NCI-H2107 (cell line): ENCODE measurements around the gene SREK1IP1.
"Not testable (repeated sequence)": the region's sequence is repeated elsewhere in the genome, so short reads cannot be mapped to it uniquely, and the experiment has no call there.

Experiments
- DNase-seq: peaks from one replicate; lab custom pipeline; 2025; lab: John Stamatoyannopoulos, UW

Gene SREK1IP1

DNA sequence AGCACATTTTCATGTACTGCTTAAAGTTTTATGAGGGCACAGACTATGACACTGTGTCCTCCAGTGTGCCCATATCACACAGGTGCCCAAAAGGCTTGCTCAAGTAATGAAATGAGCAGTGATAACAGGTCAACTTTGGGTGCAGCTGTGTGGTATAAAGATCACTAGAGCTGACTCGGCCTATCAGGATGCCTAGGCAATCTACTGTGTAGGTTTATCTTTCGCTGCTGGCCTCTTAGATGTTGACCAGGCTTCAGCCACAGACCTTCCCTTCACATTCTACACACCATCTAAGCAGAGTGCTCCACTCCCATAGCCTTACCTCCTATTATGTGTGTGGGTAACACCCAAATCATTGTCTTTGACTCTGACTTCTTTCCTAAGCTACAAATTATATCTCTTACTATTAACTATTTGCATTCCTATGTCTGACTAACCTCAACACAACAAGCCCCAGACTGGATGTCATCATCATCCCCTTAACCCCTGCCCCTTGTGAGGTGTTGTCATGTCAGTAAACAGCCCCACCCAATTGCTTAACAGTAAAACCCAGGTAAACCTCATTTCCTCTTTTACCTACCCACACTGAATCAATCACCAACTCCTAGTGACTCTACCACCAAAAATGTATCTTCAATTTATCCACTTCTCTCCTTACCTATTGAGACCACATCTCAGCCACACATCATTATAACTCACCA, 2.5 kb downstream of the SREK1IP1 start:
- DNase-seq = no peak

DNA sequence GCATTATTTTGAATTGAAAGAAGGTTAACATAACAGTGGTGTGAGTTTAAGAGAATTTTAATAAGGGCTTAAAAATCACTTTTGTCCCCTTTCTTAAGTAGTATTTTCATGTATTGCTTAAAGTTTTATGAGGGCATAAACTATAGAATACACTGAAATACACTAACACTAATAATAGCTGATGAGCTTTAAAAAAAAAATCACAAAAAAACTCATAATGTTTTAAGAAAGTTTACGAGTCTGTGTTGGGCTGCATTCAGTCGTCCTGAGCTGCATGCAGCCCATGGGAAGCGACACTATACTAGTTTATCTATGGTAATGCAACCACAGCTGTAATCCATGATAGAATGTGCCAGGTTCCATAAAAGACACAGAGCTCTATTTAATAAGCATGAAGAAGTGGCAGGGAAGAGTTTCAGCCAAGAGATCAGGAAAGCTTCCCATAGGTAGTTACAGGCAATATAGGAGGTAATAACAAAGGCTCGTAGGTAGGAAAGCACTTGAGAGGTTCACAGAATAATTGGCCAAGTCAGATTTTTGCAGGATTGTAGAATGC, 4.5 kb downstream of the SREK1IP1 start:
- DNase-seq = no peak

DNA sequence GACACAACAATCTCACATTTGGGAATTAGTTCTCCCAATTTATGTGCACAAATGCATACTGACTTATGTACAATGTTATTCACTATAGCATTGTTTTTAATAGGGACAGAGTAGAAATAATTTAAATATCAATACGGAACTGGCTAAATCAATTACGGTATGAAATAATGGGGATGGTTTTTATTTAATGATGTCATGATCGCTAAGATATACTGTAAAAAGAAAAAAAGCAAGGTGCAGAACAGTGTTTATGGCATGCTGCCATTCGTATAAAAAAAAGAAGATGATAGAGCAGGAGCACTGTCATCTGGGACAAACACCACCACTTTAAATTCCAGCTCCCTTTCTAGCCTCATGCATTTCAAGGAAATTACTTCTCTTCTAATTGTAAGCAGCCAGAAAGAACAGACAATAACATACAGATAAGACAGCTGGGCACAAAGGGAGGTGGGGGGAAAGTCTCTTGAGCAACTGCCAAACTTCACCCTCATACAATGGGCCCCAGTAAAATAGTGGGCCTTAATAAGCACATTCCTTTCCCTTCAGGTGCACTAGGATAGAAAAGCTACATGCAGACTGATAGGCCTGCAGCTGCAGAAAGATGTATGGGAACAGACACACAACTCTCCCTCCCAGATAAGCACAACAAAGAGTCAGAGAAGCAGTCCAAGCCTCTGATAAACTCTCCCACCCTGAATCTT, 8.4 kb downstream of the SREK1IP1 start:
- no peak for DNase-seq

DNA sequence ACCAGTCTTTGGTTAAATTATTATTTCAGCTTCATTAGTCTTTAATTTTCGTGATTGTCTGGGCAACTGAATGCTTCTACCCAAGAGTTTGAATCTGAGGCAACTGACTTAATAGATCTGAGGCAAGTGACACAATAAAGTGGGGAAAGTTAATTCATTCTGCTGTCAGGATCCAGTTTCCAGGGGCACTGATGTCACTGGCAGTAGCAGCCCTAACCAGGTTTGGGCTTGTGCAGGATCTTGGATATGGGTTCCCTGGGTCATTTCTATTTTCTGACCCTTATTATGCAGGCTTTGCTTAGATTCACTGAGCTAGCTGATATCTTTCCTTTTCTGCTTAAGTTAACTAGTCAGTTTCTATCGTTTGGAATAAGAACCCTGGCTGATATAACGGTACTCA, 9.6 kb downstream of the SREK1IP1 start:
- DNase-seq = no peak

DNA sequence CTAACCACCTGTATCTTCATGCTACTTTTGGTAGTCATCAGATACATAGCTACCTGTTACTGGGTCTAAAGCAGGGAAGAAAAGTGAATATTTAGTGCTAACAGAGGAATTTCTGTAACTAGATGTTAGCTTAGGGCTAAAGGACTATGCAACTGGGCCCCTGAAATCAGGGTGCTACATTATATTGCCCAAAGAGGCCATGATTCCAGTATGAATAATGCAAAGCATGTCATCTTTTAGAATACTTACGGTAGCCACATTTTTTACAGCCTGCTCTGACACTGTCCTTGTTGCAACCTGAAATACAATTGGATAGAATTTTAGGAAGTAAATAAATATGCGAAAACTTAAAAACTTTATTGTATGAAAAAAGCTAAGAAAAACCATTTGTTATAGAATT, 14.4 kb downstream of the SREK1IP1 start:
- DNase-seq = no peak

DNA sequence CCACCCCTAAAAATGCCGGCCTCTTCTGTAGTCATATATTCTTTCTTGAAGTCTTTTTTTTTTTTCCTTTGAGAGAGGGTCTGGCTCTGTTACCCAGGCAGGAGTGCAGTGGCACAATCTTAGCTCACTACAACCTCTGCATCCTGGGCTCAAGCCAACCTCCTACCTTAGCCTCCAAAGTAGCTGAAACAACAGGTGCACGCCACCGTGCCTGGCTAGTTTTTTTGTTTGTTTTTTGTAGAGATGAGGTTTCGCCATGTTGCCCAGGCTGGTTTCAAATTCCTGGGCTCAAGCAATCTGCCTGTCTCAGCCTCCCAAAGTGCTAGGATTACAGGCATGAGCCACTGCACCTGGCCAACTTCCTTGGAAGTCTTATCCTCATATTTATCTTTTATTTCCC, 19.1 kb downstream of the SREK1IP1 start:
- no peak for DNase-seq

DNA sequence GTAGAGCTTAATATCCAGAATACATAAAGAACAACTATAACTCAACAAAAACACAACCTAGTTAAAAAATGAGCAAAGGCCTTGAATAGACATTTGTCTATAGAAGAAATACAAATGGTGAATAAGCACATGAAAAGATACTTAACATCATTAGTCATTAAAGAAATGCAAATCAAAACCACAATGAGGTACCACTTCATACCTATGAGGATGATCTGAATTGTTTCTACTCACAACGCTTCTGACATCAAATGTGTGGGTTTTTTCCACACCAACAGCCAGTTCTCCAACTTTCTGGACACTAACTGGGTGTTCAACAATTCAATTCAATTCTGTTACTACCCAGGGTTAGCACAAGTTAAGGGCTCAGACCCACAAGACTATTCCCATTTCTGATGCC, 22.0 kb downstream of the SREK1IP1 start:
- no peak for DNase-seq

DNA sequence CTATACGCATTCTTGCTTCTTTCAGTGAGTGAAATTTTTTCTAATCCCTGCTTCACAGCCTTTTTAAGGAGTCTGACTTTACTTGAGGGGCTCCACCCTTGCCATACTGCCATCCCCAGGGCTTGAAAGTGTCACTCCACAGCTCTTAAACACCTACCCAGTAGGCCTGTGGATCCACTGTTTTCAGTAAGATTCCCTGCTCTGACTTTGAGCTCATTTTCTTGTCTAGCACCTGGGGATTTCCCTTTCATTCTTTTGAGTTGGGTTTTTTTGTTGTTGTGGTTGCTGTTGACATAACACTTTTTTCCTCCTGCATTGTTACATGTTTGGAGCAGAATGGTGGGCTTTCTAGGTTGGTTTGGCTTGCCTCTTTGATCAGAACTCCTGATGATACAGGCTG, 23.6 kb downstream of the SREK1IP1 start:
- DNase-seq = no peak

DNA sequence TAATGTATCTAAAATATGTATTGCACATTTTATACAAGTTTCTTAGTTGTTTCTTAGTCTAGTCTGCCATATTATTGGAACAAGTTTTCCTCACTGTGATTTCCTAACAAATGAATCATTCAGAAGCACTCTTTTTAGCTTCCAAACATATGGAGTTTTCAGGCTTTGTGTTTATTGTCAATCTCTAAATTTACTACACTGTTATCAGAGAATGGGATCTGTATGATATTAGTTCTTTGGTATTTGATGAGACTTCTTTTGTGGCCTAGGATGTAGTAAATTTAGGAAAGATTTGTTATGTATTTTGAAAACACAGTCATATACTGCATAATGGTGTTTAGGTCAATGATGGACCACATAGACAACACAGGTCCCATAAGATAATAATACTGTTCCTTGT, 25.7 kb downstream of the SREK1IP1 start:
- DNase-seq = no peak

DNA sequence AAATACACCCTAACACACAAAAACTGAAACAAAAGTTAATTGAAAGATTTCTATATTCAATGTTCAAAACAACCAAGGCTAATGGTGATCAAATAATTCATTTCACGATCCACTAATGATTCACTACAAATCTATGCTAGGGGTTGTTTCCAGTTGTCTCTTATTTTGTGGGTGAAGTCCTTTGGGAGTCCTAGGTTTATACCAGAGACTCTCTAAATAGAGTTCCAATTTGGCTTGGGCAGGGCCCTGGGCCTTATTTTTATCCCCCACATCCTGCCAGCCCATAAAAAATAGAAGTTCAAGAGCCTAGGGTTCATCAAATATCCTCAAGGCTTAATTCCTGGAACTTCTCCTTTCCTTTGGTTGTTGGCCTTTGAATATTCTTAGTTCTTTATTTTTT, 26.1 kb downstream of the SREK1IP1 start:
- no peak for DNase-seq

DNA sequence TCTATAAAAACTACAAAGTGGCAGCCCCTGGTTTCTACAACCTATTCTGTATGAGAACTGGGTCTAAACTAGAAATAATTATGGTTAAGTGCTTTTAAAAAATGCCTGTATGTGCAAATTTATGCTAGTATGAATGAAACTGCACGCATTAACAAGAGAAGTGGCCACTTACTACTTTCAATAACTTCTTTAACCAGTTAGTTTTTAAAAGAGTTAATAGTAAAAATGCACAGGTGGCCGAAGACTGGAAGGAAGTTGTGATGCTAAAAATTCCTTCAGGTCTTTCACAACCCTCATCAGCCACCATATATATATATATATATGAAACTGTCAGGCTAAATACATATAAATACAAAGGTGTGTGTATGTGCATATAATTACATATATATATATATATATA, 41.3 kb downstream of the SREK1IP1 start:
- DNase-seq = no peak

DNA sequence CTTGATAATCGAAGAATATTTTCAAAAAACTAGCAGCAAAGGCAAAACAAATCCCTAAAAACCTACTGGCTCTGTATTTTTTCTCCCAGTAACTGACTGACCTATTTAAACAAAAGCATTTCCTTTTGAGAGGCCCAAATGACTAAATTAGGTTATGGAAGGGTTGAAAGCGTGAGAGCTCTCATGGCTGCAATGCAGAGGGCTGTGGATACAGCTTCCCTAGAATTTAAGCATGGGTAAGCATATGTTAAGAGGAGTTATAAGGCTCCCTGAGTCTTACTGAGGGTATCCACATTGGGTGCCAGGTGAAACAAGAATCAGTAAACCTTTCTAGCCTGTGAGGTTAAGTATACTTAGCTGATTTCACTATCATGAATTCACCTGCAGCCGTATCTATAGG, 45.9 kb downstream of the SREK1IP1 start:
- DNase-seq = no peak

DNA sequence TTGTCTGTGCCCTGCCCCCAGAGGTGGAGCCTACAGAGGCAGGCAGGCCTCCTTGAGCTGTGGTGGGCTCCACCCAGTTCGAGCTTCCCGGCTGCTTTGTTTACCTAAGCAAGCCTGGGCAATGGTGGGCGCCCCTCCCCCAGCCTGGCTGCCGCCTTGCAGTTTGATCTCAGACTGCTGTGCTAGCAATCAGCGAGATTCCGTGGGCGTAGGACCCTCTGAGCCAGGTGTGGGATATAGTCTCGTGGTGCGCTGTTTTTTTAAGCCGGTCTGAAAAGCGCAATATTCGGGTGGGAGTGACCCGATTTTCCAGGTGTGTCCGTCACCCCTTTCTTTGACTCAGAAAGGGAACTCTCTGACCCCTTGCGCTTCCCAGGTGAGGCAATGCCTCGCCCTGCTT, 54.0 kb downstream of the SREK1IP1 start:
- not testable (repeated sequence) for DNase-seq

DNA sequence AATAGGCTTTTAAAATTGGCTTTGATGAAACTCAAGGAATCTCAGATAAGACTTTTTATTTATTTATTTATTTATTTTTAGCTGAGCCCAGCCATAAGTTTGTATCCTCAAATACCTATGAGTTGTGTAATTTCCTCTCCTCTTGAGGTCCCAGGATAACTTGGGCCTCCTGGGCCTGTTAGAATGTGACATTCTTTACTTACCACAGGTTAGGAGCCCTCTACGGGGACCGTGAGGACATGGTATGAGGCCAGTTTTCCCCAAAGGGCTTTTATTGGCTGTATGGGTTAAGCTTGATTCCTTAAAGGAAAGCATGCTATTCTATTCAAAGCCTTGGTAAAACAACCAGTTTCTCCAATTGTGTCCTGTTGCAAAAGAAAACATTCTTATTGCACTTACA, 61.3 kb downstream of the SREK1IP1 start:
- no peak for DNase-seq

DNA sequence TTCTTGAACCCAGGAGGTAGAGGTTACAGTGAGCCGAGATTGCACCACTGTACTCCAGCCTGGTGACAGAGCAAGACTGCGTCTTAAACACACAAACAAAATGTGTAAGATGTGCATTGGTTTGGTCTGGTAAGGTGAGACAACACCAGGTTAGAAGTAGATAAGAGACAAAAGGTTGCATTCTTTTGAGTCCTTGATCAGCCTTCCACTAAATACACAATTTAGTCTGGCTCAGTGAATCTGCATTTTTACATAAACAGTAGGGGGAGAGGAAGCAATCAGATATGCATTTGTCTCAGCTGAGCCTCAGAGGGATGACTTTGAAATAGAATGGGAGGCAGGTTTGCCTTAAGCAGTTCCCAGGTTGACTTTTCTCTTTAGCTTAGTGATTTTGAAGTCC, 62.4 kb downstream of the SREK1IP1 start:
- DNase-seq = not testable (repeated sequence)

DNA sequence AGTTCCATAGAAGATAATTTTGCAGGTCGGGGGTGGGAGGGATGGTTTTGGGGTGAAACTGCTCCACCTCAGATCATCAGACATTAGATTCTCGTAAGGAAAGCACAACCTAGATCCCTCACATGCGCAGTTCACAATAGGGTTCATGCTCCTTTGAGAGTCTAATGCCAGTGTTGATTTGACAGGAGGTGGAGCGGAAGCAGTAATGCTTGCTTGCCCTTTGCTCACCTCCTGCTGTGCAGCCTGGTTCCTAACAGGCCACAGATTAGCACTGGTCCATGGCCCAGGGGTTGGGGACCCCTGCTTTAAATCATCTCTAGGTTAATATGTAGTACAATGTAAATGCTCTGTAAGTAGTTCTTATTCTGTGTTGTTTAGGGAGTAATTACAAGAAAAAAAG, 67.7 kb downstream of the SREK1IP1 start:
- no peak for DNase-seq

DNA sequence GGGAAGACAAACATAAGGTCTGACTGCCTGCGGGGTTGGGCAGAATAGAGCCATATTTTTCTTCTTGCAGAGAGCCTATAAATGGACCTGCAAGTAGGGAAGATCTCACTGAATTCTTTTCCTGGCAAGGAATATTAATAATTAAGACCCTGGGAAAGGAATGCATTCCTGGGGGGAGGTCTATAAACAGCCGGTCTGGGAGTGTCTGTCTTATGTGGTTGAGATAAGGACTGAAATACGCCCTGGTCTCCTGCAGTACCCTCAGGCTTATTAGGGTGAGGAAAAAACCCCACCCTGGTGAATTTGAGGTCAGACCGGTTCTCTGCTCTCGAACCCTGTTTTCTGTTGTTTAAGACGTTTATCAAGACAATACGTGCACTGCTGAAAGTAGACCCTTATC, 72.1 kb downstream of the SREK1IP1 start:
- DNase-seq = not testable (repeated sequence)

DNA sequence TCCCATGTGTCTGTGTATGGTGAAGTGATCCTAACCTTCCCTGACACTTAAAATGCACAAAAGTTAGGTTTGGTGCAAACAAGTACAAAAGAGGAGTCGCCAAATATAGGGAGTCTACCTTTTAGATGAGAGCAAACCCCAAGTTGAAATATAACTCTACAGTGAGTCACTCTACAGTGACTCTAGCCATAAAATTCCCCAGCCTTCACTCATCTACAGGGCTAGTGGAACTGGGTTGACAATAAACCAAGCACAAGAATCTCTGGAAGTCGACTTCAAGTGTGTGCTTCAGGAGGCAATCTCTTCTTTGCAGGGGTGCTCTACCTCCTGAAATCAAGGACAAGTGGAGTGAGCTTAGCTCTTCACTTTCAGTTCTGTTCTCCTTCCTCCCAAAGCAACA, 74.9 kb downstream of the SREK1IP1 start:
- DNase-seq = no peak

DNA sequence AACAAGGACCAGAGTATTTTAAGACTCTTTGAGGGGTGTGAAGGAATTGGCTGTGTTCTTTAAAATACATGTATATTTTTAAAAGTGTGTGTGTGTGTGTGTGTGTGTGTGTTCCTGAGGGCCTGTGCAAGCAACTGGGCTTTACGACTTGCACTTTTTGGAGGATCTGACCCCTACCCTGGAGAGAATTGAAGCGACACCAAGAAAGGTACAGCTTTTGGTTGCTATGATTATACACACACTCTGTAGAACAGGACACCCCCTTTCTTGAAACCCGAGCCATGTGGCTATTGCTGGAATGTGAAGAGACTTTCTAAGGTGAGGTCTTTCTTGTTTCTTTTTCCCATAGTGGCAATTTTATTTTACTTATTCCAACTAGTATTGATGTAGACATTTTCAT, 77.2 kb downstream of the SREK1IP1 start:
- no peak for DNase-seq

DNA sequence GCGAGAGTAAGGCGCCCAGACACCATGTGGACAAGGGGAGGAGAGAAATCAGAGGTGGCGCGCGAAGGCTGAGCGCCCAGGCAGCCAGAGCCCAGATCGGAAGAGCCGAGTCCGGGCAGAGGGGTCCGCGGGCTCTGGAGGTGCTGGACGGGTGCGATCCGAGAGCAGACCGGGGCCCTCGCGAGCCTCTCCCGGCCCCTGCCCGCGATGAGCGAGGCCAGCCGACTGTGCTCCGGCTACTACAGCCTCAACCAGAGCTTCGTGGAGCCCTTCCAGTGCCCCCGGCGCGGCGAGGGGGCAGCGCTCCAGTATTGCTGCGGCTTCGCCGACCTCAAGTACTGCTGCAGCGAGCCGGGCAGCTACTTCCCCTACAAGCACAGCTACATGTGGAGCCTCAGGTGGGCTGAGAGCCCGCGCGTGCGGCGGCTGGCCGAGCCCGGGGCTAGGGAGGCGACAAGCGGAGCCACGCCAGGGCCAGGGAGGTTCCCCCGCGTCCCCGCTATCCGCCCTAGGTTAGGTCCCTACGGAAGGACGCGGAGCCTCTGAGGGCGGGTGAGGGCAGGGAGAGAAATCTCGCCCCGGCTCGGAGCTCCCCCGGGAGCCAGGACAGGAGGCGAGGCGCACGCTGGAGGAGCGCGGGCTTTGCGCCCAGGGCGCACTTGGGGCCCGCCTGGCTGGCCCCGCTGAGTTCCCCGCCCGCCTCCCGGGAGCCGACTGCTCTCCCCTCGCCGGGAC, 77.9 kb downstream of the SREK1IP1 start, which contains the start of gene SHISAL2B:
Gene SHISAL2B (plus strand): TSS at position 87 of the 735 bp plus-strand sequence. CDS start 121 bp downstream, at position 208.
- no peak for DNase-seq

DNA sequence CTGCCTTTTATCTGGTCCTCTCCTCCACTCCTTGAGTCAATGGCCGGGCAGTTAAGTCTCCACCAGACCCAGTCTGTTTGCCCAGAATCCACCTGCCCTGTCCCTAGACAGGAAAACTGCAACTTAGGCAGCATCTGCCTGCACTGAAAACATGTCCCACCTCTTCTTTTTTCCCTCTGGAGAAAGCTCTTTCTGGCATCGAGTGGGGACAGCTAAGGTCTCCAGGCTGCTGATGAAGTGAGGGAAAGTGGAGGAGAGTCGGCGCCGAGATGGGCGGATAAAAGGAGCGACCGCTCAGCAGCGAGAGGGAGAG, 78.4 kb downstream of the SREK1IP1 start:
- DNase-seq = no peak

DNA sequence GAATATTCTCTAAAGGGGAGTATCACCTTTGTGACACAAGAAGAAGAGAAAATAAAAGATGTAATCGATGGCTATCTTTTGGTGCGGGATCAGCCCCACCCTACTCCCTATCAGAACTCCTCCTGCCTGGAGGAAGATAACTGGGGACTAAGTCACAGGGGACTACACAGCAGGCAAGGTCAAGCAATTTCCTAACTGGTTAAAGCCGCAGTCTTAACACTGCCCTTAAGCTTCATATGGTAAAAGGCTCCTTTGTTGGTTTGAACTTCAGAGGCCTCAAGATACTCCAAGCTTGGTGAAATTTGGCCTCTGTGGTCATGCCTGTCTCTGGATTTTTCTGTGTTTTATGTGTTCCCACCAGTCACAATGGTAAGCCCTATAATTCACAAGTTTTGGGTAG, 79.5 kb downstream of the SREK1IP1 start:
- no peak for DNase-seq

DNA sequence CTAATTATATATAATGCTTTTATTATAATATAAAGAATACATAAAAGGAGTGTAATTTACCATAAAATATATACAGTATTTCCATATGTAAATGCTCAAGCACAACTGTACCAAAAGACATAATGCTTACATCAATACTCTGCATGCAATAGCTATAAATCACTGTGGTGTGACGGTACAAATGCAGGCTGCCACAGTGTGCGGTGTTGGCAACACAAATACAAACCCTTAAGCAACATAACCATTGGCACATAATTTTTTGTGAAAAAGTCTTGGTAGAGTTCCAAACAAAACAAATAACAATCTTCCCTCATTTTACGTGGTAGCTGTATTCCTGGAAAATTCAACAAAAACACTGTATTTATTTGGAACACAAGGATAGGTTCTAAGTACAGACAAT, 80.1 kb downstream of the SREK1IP1 start:
- no peak for DNase-seq
